ENCODE measurements around the gene GTPBP6.
"Not testable (repeated sequence)": the region's sequence is repeated elsewhere in the genome, so short reads cannot be mapped to it uniquely, and the experiment has no call there.

DNA sequence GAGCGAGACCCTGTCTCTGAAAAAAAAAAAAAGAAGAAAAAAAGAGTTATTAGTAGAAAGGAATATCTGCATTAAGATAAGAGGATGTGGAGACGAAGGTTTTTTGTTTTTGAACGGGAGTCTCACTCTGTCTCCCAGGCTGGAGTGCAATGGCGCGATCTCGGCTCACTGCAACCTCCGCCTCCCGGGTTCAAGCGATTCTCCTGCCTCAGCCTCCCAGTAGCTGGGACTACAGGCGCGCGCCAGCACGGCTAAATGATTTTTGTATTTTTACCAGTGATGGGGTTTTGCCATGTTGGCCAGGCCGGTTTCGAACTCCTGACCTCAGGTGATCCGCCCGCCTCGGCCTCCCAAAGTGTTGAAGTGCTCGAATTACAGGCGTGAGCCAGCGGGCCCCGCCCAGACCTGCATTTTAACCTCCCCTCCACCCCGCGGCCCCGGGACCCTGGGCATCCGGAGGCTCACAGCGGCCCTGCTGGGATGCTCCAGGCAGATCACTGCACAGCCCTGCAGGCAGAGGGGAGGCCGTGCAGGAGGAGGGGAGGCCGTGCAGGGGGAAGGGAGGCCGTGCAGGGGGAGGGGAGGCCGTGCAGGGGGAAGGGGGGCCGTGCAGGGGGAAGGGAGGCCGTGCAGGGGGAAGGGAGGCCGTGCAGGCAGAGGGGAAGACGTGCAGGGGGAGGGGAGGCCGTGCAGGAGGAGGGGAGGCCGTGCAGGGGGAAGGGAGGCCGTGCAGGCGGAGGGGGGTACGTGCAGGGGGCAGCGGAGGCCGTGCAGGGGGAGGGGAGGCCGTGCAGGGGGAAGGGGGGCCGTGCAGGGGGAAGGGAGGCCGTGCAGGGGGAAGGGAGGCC, 38.6 kb downstream of the GTPBP6 start:
- TF ChIP-seq, protein P1, sequence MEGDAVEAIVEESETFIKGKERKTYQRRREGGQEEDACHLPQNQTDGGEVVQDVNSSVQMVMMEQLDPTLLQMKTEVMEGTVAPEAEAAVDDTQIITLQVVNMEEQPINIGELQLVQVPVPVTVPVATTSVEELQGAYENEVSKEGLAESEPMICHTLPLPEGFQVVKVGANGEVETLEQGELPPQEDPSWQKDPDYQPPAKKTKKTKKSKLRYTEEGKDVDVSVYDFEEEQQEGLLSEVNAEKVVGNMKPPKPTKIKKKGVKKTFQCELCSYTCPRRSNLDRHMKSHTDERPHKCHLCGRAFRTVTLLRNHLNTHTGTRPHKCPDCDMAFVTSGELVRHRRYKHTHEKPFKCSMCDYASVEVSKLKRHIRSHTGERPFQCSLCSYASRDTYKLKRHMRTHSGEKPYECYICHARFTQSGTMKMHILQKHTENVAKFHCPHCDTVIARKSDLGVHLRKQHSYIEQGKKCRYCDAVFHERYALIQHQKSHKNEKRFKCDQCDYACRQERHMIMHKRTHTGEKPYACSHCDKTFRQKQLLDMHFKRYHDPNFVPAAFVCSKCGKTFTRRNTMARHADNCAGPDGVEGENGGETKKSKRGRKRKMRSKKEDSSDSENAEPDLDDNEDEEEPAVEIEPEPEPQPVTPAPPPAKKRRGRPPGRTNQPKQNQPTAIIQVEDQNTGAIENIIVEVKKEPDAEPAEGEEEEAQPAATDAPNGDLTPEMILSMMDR (IDR thresholded peaks at IDR 0.05 in 2 of 3, conservative IDR thresholded peaks at IDR 0.05 in 1 of 3; ENCODE audit: borderline replicate concordance in 1 of 3, insufficient read depth in 1 of 3, low read depth in 2 of 3, low read length in 2 of 3): not testable (repeated sequence)
- TF ChIP-seq, protein P2, sequence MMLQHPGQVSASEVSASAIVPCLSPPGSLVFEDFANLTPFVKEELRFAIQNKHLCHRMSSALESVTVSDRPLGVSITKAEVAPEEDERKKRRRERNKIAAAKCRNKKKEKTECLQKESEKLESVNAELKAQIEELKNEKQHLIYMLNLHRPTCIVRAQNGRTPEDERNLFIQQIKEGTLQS (IDR thresholded peaks at IDR 0.05): not testable (repeated sequence)
- TF ChIP-seq EZH2 (IDR thresholded peaks at IDR 0.05); SRF (IDR thresholded peaks at IDR 0.05; ENCODE audit: low read depth); SP1 (IDR thresholded peaks at IDR 0.05; ENCODE audit: low read depth); POLR2A (IDR thresholded peaks at IDR 0.05; ENCODE audit: borderline replicate concordance, extremely low read depth, insufficient read depth, insufficient read length); RAD21 (IDR thresholded peaks at IDR 0.05; ENCODE audit: low read depth); POLR2AphosphoS5 (IDR thresholded peaks at IDR 0.05; ENCODE audit: low read depth, low read length); TCF7L2 (IDR thresholded peaks at IDR 0.05; ENCODE audit: borderline replicate concordance, extremely low read depth, insufficient read depth, insufficient read length); JUND (IDR thresholded peaks at IDR 0.05): not testable (repeated sequence)

All from HCT116 (cell line).